ENCODE data around the gene DNAH2.

Gene DNAH2

DNA sequence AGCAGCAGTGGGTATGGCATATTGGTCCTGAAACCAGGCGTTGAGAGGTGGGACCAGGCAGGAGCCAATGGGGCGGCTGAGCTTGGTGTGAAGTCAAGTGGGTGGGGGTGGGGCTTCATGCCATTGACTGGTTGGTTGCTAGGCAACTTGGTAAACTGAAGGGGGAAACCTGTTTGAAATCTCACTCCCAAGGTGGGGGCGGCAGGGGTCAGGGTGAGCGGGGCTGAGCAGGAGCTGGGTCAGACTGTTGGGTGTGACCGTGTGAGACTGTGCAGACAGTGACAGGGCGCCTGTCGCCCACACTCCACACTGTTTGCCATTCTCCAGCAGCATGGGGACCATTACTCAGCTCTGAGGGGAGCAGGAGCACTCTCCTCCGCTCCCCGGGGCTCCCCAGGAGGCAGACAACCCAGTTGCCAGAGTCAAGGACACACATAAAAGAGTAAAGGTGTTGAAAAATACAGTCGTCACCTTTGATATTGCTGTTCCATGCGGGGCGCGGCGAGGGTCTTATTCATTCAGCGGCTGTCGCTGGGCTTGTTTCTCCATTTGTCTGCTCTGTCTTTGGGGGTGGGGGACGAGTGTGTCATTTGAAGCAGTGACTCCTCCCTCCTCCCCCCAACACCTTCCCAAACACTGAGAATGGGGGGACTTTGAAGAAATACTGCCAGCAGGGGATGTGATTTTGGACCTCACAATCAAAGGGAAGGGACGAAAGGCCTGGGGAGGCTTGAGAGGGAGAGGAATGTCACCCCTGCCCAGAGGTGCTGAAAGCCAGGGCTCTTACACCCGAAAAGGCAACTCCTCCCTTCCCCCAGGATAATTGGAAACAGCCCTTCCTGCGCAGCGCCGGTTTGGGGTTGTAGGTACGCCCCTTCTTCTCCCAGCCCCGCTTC lies 13.7 kb upstream of the DNAH2 start:
- DNase-seq: peak; percentile 72

DNA sequence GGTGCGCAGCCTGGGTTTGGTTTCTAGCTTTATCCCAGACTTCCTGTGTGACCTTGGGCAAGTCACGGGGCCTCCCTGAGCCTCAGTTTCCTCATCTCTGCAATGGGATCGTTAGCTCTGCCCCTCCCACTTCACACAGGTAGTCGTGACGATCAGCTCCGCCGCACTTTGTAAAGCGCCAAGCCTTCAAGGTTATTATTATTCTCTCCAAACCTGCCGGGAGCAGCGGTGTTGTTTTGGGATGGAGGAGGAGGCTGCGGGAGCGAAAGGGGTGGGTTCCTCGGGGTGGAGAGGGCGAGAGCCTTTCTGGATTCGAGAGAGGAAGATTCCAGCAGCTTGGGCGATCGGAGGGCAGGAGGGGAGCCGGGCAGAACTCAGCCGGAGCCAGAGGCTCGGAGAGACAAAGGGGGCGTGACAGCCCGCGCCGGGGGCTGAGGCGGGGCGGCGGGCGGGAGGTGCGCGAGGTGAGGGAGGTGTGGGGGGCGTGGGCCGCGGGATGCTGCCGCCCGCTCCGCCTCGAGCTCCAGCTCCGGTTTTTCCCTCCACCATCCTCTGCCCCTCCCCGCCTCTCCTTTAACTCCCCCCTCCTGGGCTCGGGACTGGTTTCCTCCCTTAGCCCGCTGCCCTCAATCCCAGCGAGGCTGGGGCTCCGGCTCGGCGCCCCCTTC lies 12.8 kb upstream of the DNAH2 start, which contains the start of gene EFNB3:
Gene EFNB3 (plus strand): TSS at position 602 of the 668 bp plus-strand sequence. CDS start 397 bp downstream, outside the sequence.
- DNase-seq: peak; percentile 72

DNA sequence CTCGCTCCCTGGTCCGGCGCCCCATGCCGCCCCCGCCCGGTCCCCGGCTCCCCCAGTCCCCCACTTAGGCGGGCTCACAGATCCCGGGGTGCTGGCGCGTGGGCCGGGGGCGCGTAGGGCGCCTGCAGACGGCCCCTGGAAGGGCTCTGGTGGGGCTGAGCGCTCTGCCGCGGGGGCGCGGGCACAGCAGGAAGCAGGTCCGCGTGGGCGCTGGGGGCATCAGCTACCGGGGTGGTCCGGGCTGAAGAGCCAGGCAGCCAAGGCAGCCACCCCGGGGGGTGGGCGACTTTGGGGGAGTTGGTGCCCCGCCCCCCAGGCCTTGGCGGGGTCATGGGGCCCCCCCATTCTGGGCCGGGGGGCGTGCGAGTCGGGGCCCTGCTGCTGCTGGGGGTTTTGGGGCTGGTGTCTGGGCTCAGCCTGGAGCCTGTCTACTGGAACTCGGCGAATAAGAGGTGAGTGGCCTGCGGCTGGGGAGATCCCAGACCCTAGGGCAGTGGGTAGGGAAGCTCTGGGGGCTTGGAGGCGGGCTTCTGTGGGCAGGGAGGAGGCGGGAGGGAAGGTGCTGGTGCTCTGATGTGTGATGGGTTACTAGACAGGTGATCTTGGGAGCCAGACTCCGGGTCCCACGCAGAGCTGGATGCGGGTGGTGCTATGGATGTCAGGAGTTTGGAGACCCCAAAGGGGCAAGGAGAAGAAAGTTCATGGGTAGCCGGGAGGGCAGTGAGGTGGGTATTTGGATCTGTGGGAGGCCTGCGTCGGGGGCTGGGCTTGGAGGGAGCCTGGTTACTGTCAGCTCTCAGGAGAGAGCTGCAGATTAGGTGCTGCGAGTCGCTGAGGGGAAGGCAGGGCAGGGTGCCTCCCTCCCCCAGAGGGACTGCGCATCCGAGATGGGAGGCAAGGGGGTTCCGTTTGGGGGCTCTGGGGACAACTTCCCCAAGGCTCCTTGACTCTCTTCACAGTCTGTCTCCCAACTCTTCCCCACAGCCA lies 12.0 kb upstream of the DNAH2 start:
- no peak for DNase-seq

DNA sequence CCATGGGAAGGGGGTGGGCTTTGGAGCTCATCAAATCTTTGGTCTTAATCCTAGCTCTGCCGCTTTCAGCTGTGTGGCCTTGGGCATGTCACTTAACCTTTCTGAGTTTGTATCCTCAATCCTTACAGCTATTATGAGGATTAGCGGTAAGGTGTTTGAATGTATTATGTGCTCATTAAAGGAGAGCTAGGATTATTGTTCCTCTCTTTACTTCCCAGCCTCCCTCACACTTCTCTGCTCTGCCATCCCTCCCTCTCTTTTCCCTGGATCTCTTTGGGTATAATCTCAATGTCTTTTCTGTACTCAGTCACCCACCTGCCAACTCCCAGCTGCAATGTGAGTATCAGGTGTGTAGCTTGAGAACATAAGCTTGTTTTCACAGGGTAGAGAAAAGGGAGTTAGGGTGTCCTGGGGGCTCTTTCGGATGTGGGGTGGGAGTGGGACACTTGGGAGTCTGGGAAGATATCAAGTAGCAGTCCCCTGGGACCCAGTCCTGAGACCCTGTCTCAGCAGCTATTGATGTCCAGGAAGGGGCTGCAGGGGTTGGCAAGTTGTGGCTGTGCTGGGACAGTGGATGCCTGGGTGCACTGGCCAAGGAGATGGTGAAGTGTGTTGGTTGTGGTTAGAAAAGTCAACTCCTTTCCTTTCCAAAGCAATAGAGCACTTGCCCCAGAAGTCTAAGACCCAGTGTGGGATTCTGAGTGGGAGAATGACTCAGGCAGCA lies 10.8 kb upstream of the DNAH2 start:
- no peak for DNase-seq

DNA sequence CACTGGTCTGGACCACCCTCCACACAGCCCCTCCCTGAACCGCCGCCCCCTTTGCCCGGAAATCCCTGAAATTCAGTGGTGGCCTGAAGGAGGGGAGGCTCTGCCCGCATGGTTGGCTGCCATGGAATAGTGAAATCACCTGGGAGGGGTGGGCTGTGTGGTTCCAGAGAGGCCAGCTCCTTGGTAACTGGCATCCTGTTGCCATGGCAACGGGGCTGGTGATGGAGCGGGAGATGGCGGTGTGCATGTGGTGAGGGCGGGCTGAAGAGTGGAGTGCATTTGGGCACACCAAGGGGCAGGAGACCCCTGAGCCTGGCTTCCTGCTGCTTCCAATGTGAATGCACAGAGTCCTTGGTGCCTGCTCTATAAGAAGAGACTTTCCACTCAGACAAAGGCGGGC lies 10.1 kb upstream of the DNAH2 start:
- DNase-seq: peak; percentile 40

DNA sequence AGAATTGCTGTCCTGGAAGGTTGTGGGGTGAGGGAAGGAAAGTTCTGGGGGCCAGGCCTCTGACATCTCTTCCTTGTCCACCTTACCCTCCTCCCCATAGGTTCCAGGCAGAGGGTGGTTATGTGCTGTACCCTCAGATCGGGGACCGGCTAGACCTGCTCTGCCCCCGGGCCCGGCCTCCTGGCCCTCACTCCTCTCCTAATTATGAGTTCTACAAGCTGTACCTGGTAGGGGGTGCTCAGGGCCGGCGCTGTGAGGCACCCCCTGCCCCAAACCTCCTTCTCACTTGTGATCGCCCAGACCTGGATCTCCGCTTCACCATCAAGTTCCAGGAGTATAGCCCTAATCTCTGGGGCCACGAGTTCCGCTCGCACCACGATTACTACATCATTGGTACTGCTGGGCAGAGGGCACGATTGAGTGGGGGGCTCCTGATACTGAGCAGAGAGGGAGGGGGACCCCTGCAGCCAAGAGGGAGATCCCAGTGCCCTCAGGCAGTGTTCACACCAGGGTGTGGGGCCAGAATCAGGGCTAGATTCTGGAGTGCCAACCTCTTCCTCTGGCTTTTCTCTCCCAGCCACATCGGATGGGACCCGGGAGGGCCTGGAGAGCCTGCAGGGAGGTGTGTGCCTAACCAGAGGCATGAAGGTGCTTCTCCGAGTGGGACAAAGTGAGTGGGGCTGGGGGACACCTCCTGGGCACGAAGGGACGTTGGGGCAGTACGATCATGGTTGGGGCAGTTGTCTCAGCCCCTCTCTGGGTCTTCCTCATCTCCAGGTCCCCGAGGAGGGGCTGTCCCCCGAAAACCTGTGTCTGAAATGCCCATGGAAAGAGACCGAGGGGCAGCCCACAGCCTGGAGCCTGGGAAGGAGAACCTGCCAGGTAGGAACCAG lies 9.4 kb upstream of the DNAH2 start:
- DNase-seq: no peak

DNA sequence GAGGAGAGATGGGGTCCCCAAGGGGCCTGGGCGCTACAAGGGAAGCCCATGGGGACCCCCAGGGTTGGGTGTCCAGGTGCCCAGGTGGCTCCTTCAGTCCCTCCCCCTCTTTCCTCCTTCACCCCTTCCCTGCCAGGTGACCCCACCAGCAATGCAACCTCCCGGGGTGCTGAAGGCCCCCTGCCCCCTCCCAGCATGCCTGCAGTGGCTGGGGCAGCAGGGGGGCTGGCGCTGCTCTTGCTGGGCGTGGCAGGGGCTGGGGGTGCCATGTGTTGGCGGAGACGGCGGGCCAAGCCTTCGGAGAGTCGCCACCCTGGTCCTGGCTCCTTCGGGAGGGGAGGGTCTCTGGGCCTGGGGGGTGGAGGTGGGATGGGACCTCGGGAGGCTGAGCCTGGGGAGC lies 8.5 kb upstream of the DNAH2 start:
- DNase-seq: no peak

DNA sequence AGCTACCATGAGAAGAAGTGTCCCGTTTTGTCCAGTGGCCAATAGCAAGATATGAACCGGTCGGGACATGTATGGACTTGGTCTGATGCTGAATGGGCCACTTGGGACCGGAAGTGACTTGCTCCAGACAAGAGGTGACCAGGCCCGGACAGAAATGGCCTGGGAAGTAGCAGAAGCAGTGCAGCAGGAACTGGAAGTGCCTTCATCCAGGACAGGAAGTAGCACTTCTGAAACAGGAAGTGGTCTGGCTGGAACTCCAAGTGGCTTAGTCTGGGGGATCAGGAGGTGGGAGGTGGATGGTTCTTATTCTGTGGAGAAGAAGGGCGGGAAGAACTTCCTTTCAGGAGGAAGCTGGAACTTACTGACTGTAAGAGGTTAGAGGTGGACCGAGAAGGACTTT lies 7.2 kb upstream of the DNAH2 start:
- no peak for DNase-seq

DNA sequence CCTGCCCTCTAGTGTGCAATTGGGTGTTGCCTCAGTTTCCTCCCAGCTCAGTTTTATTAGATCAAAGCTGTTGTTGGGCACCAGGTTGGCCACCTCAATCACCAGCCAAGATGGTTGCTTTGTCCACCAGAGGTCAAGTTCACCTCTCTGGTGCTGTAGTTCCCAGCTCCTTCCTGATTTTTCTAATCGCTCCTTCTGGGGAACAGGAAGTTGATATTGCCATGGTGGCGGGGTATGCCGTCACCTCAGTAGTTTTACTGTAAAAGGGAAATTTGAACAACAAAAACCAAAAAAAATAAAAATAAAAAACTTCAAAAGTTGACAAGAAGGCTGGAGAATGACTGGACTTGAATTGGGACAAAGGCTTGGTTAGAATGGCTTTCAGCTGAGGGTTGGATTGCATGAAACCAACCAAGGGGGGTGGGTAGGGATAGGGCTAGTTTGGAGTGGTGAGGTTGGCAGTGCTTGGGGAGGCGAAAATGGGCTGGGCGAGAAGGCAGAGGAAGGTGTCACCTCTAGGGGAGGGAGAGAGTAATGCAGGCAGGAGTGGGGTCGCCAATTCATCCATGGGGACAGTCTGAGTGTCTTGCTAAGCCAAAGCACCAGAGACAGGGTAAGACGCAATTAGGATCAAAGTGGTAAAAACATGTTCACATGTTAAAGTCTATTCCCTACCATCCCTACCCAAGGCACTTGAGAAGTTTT lies 6.3 kb upstream of the DNAH2 start:
- no peak for DNase-seq

DNA sequence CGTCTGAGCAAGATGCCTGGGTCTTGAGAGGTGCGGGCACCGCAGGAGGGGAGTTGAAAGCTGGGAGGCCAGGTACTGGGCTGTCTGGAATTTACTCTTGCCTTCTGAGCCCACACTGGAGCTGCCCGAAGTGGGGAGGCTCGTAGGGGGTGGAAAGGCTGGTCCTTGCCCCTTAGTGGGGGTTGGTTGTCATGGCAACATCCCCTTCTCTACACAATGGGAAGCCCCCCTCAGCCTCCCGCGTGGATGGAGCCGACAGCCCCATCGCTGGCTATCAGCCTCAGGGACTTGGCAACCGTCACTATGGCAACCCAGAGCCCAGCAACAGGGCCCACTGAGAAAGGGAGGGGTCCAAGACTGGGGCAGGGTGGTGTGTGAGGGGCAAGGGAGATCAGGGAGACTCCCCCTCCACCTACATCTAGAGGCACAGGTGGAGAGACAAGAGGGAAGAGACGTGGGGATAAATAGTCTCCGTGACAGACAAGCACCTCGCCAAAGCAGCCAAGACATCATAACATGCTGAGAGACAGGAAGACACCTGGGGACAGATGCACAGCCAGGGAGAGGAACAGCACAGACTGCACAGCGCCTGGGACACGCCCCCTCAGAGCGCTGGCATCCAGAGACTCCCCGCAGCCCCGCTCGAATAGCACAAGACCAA lies 5.3 kb upstream of the DNAH2 start:
- no peak for DNase-seq

DNA sequence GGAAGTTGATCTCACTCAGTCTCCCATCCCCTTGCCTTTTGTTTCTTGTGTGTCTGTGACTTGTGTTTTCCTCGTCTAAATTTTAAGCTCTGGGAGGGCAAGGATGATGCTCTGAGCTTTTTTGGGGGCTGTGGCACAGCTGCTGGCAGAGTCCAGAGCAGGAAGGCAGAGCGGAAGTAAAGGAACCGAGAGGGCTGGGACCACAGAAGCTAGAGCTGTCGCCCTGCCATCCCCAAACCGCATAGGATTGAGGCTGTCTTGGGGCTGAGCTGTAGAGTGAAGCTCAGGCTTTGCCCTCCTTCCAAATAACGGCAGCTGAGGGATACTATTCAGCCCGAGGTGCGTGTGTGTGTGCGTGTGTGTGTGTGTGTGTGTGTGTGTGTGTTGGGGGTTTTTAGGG lies 3.8 kb upstream of the DNAH2 start:
- DNase-seq: no peak

DNA sequence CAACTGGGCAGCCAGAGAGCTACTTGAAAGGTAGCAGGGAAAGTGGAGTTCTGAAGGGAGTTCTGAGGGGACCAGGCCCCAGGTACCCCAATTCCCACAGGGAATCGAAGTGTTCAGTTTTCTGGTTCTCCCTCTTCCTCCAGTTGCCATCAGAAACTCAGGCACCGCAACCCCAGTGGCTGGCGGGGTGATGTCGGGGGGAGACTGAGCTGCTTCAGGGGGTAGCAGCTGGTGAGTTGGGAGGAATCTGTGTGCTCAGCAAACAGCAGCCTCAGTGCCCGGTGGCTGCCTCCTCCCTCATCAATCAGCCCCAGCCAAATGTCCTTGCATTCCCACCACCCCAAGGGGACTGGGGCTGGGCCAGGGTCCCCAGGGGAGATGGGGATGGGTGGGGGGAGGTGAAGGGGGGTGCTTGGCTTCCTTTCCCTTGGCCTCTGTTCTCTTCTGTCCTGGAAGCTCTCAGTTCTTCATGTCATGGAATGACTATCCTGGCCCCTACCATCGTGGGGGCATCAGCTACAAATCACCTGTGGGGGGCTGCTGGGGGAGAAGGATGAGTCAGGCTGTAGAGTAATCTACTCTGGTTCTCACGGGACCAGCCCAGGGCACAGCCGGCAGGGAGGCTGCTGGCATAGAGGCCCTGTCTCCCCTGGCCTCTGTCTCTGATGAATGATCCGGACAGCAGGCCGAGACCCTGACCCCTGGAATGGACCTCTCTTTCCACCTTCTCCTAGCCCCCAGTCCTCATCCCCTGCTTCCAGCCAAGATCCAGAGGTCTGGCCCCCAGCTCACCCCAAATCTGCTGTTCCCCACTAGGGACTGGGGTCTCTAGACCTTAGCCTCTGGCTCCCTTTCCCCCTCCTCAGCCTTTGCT lies 2.6 kb upstream of the DNAH2 start:
- no peak for DNase-seq

DNA sequence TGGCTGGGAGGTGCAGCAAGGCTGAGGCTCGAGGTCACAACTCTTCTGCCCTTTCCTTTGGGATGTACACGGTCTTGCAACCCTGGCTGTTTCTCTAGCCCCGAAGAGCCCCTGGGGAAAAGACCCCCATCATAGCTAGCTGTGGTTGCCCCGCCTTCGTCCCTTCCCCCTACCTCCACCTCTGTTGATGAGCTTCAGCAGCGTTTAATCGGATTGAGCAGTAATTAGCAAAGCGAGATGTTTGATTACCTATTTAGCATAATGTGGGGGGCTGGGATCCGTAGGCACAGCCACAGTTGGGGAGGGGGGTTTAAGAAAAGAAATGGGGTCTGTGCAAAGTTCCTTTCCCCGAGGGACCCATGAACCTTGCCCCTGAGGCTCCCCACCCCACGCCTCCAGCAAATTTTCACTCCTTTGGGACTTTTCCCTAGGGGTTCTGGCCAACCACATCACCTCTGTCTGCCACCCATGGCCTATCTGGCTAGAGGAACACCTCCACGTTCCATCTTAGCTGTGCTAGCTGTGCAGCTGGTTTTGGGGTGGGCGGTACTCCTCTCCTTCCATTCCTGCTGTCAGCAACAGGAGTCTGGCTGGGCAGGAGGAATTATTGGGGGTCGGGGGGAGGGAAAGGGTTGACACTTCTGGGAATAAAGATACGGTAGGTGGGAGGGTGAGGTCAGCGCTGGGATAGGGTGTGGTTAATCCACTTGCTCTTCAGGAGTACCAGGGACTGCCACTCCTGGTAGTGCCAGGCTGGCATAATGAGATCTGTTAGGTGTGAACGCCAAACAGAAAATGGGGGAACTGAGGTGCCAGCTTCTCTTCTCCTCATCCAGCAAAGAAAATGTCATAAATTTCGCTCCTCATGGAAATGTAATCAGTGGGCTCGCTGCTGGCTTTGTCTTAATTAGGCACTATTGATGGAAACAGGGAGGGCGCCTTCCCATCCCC lies 1.3 kb upstream of the DNAH2 start:
- DNase-seq: no peak

DNA sequence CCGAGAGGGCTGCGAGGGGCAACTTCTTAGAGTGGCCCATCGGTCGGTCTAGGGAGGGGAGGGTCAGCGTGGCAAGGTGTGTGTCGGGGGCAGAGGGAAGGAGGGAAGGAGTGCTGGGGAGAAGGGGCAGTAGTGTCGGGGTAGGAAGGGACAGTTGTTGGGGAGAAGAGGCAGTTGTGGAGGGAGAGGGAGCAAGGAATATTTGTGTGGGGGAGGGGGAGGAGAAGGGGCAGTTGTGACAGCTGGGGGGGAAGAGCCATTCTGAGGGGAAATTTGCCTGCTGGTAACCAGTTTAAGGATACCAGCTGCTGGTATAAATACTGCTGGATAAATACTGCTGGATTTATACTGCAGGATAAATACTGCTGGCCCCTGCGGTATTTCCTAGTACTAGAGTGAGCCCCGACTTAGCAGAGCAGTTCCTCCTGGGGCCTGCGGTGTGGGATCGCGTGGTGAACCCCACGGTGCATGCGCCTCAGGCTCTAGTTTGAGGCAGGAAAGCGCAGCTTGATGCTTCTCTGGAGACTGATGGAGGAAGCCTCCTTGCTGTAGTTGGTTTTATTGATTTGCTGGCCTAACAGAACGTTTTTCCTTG lies 309 bp downstream of the DNAH2 start:
- no peak for DNase-seq

DNA sequence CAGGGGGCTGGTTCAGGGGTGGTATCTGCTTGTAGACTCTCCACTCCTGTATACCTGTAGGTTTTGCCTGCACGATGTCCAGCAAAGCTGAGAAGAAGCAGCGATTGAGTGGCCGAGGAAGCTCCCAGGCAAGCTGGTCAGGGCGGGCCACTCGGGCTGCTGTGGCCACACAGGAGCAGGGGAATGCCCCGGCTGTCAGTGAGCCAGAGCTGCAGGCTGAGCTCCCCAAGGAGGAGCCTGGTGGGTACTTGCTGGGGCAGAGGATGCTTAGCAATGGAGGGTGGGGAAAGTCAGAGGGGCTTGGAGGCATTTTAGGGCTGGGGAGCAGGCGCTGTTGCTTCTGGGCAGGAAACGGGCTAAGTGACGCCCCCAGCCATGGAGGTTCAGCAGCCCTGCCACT lies 2.1 kb downstream of the DNAH2 start:
- no peak for DNase-seq

DNA sequence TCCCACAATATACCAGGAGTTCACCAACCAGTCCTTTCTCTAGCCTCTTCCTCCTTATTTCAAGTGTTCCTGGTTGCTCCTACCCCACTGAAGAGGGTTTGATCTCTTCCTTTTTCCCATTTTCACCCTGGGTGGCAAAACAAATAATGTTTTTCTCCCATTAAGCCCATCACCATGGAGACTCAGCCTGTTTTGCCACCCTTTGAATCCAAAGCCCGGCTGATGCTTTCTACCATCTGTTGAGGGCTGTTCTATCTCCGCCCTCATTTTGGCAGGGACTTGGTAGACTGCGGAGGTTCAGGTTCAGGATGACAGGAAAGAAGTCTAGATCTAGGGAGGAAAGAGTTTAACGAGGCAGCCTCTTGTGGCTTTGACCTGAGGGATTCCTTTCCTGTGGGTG lies 2.6 kb downstream of the DNAH2 start:
- DNase-seq: no peak

DNA sequence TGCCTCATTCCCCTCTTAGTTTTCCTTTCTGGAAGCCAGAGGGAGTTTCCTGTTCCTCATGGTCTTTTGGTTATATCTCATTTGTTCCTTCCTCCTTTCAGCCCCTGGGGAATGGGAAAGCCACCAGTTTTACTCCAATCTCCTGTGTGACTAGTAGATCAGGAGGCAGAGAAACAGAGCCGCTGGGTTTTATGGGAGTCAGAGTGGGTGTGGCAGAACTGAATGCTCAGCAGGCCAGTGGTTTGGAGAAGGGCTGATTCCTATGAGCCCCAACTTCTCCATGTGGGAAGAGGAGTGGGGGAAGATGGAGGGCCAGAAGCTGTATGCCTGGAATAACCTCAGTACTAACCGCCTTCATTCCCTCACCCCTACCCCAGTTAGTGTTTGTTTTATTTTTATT lies 4.1 kb downstream of the DNAH2 start:
- DNase-seq: no peak
